Endothelial cell of umbilical vein (primary cell): Measurements from ENCODE around the gene EML4. TPM values are rescaled to one million over a fixed set of nuclear protein-coding genes. Genes with fewer than 3 reads are reported as not detected.

ENCODE experiments used
- BruUV-seq: library from RNA; stranded (reverse); fragments of 400-500 nt; replicated peaks from 2 replicates; lab custom pipeline; 2021; lab: Mats Ljungman, UMichigan
- CTCF ChIA-PET: fragments of 300-600, 350-600 bp; sonication (Branson Sonifier 250); formaldehyde crosslinking; loops from one replicate; lab custom pipeline; 2021; ENCODE audit warnings: antibody characterized with exemption, inconsistent platforms; lab: Charles Lee
- POLR2A ChIA-PET: fragments of 300-600, 350-600 bp; sonication (Branson Sonifier 250); formaldehyde crosslinking; loops from one replicate; lab custom pipeline; 2021; ENCODE audit warnings: antibody characterized with exemption, inconsistent platforms; lab: Charles Lee
- DNase-seq: peaks from one replicate; pipeline ENCODE4 v3.0.0-alpha.2; 2011; ENCODE audit warnings: low read depth, low spot score
- FAIRE-seq: peaks from 2 replicates; lab custom pipeline; 2011; peaks lifted over from hg19 to GRCh38; lab: Jason Lieb, UNC
- H2AFZ ChIP-seq: 2 replicates; pipeline ENCODE4 v1.6.0; 2012; ENCODE audit warnings: low read depth, low read length, control low read depth, inconsistent platforms
- H3K27ac ChIP-seq: 2 replicates; pipeline ENCODE4 v1.5.1; 2011; ENCODE audit warnings: low read depth, mild to moderate bottlenecking, control low read depth, low read length, moderate library complexity; ENCODE audit not compliant: insufficient read depth
- H3K27me3 ChIP-seq, 2 experiments: 2 replicates each; pipeline versions ENCODE4 v1.6.0 to v1.6.1; 2011; ENCODE audit warnings: low read length in 2 of 2, mixed read lengths in 1 of 2; ENCODE audit not compliant: control insufficient read depth in 2 of 2, insufficient read depth in 2 of 2
- H3K36me3 ChIP-seq, 2 experiments: 2 replicates in 1 of 2; 3 replicates in 1 of 2; pipeline ENCODE4 v1.5.1; 2011; ENCODE audit warnings: low read length in 2 of 2, mild to moderate bottlenecking in 1 of 2, moderate library complexity in 1 of 2; ENCODE audit not compliant: control insufficient read depth in 2 of 2, insufficient read depth in 2 of 2; ENCODE audit errors: extremely low read depth in 1 of 2
- H3K4me1 ChIP-seq: 3 replicates; pipeline ENCODE4 v1.5.1; 2011; ENCODE audit warnings: mild to moderate bottlenecking, low read length; ENCODE audit not compliant: control insufficient read depth, insufficient read depth; ENCODE audit errors: extremely low read depth
- H3K4me2 ChIP-seq: 2 replicates; pipeline ENCODE4 v1.6.1; 2011; ENCODE audit warnings: low read length, control low read depth, mixed read lengths; ENCODE audit not compliant: insufficient read depth
- H3K4me3 ChIP-seq, 3 experiments: fragments of 200-600 bp in 1 of 3; sonication (generic), shearing (Covaris generic) in 1 of 3; replicated peaks in 1 of 3; 2 replicates each; pipeline ENCODE4 v1.5.1; 2011 to 2016; ENCODE audit warnings: control low read depth in 3 of 3, low read length in 3 of 3, mild to moderate bottlenecking in 2 of 3, inconsistent platforms in 1 of 3, low read depth in 1 of 3, moderate library complexity in 1 of 3; ENCODE audit not compliant: insufficient read depth in 1 of 3
- H3K79me2 ChIP-seq: 2 replicates; pipeline ENCODE4 v1.6.0; 2012; ENCODE audit warnings: low read length, inconsistent platforms; ENCODE audit not compliant: control insufficient read depth, insufficient read depth
- H3K9ac ChIP-seq: replicated peaks from 2 replicates; pipeline ENCODE3; 2011; ENCODE audit warnings: low read length, control low read depth; ENCODE audit not compliant: insufficient read depth; ENCODE audit errors: extremely low read depth
- H3K9me1 ChIP-seq: replicated peaks from 3 replicates; pipeline ENCODE4 v1.6.0; 2011; ENCODE audit warnings: mild to moderate bottlenecking, low read length; ENCODE audit not compliant: control insufficient read depth, insufficient read depth; ENCODE audit errors: extremely low read depth
- H3K9me3 ChIP-seq: replicated peaks from 2 replicates; pipeline ENCODE4 v1.5.1; 2012; ENCODE audit warnings: low read length, inconsistent platforms; ENCODE audit not compliant: control insufficient read depth, insufficient read depth
- H4K20me1 ChIP-seq: replicated peaks from 2 replicates; pipeline ENCODE3; 2011; ENCODE audit warnings: mild to moderate bottlenecking, low read length; ENCODE audit not compliant: control insufficient read depth, insufficient read depth; ENCODE audit errors: extremely low read depth
- CTCF ChIP-seq, 2 donors: IDR thresholded peaks; 1 replicate in 1 of 2; 2 replicates in 1 of 2; pipeline ENCODE4 v1.5.1; 2011; ENCODE audit warnings: low read length in 2 of 2, mild to moderate bottlenecking in 2 of 2, moderate library complexity in 2 of 2, control low read depth in 1 of 2, inconsistent platforms in 1 of 2, low read depth in 1 of 2; ENCODE audit not compliant: insufficient read depth in 1 of 2; ENCODE audit errors: extremely low read depth in 1 of 2
- EZH2 ChIP-seq: IDR thresholded peaks from 2 replicates; pipeline ENCODE4 v1.6.1; 2012; ENCODE audit warnings: borderline replicate concordance, low read depth, mild to moderate bottlenecking, moderate library complexity, low read length, inconsistent platforms; ENCODE audit not compliant: severe bottlenecking
- FOS ChIP-seq: IDR thresholded peaks from 2 replicates; pipeline ENCODE4 v1.6.1; 2011; ENCODE audit warnings: mild to moderate bottlenecking, low read length, moderate library complexity, borderline replicate concordance; ENCODE audit not compliant: insufficient read depth
- GATA2 ChIP-seq: IDR thresholded peaks from 2 replicates; pipeline ENCODE4 v1.7.0; 2011; ENCODE audit warnings: low read depth, mild to moderate bottlenecking, moderate library complexity, mixed read lengths, low read length; ENCODE audit not compliant: insufficient read length, insufficient read depth
- JUN ChIP-seq: IDR thresholded peaks from 2 replicates; pipeline ENCODE4 v1.6.1; 2011; ENCODE audit warnings: borderline replicate concordance, low read depth; ENCODE audit not compliant: insufficient read length, insufficient read depth
- MAX ChIP-seq: IDR thresholded peaks from 2 replicates; pipeline ENCODE4 v1.6.1; 2011; ENCODE audit not compliant: insufficient read depth, insufficient read length
- MYC ChIP-seq: IDR thresholded peaks from one replicate; pipeline ENCODE4 v1.6.1; 2011; ENCODE audit warnings: mild to moderate bottlenecking, low read depth, low read length
- POLR2A ChIP-seq: IDR thresholded peaks from 2 replicates; pipeline ENCODE4 v1.6.1; 2012; ENCODE audit warnings: low read depth, mild to moderate bottlenecking, control low read depth, low read length
- POLR2AphosphoS5 ChIP-seq: IDR thresholded peaks from 2 replicates; pipeline ENCODE4 v1.6.1; 2012; ENCODE audit warnings: low read depth, mild to moderate bottlenecking, control low read depth, low read length, moderate library complexity; ENCODE audit not compliant: insufficient read depth
- dilution Hi-C: fragments of 300-500 bp; cut with MboI; formaldehyde crosslinking; loops from one replicate; pipeline ENCODE4 v1.15.0; 2019; ENCODE audit warnings: low sequenced_read_pairs; ENCODE audit not compliant: extremely low pct_ligation_motif_present
- intact Hi-C: fragments of 100-400 bp; cut with micrococcal nuclease; formaldehyde crosslinking; loops from one replicate; pipeline ENCODE4 v1.10.0; 2022
- polyA plus RNA-seq, 4 experiments: library from polyadenylated mRNA; depleted of rRNA in 3 of 4; stranded (reverse) in 3 of 4; unstranded in 1 of 4; fragments of >200 nt; gene quantifications; 2 replicates each; pipeline versions ENCODE4 v1.2.1 to v1.2.3, GENCODE V29; 2011 to 2012; ENCODE audit warnings: missing spikeins in 1 of 4
- total RNA-seq: library from RNA; stranded (reverse); gene quantifications from 2 replicates; pipeline ENCODE4 v1.2.3, GENCODE V29; 2021

EML4 gene
- total and polyA plus RNA-seq, 2 donors (not counting 3 experiments of a cell fraction or from before 2014, with no cell fraction given), result 13.3 to 32.0 TPM

GRCh38 chr2:42168459-42169099 lies 574 bp upstream of the EML4 start:
- POLR2A ChIA-PET, result interaction anchor here (0.6 kb wide), 1 partner anchor 47 kb away, joined by 6 read pairs; no protein-coding TSS in a partner anchor
- no TSS peak for BruUV-seq
- dilution Hi-C loops, result no loop called here

DNA sequence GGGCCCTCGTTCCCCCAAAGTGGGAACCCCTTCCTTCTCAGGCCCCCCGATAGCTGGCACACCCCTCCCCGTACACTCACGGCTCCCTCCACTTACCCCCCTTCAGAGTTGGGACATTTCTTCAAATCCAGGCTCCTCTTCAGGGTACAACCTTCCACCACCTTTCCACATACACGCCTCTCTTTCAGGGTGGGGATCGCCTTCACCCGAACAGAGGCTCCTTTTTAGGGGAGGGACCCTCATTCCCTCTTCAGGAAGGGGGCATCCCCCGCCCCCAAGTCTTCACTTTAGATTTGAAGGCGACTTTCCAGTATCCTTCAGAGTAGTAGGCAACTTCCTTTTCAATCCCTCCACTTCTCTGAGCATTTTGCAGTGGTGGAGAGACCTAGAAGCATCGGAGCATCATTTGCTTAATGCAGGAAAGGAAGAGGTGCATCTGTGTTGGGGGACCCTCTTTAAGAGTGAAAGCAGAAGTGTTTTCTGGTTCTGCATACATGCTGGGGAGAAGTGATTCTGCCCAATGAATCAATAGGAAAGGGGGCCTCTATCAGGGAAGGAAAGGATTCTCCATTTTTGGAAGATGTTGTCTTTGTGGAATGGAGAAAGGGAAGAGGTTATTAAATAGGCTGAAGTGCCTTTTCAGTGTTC lies 845 bp downstream of the EML4 start:
- Histone ChIP-seq H2AFZ (peak overlapping the region; percentile 97), H3K79me2 (peaks cover 13% of the 10 kb centered on the region), H4K20me1 (no peaks in the 10 kb centered on the region), H3K27ac (peak overlapping the region; percentile 78), H3K4me3 (peak overlapping the region; percentile 72 to 76 (median 75)), H3K4me2 (peak overlapping the region; percentile 82), H3K9ac (peak overlapping the region; percentile 94), H3K9me3 (no peaks in the 10 kb centered on the region), H3K36me3 (no peaks in the 10 kb centered on the region), H3K27me3 (peaks cover 2 to 4% of the 10 kb centered on the region in 2 experiments), H3K4me1 (peaks cover 7% of the 10 kb centered on the region), H3K9me1 (no peaks in the 10 kb centered on the region)
- TF ChIP-seq MAX, result no peak
- TF ChIP-seq JUN, result no peak
- no peak for TF ChIP-seq FOS
- no peak for TF ChIP-seq POLR2A
- TF ChIP-seq POLR2AphosphoS5, result no peak
- no peak for TF ChIP-seq MYC
- TF ChIP-seq EZH2, result no peak
- TF ChIP-seq CTCF (IDR thresholded peaks at IDR 0.05; ENCODE audit: extremely low read depth in 1 of 2, insufficient read depth in 1 of 2, low read depth in 1 of 2, low read length in 2 of 2), result no peak
- no peak for TF ChIP-seq GATA2
- FAIRE-seq (no peak), DNase-seq (no peak)
- ChIA-PET CTCF (interaction anchor here (1.3 kb wide), 2 partner anchors 12 to 158 kb away, joined by 4 read pairs; no protein-coding TSS in a partner anchor), POLR2A (no interaction called here)
- TSS peak; percentile 33 for BruUV-seq
- intact Hi-C loops (loop anchor here (2.0 to 5.0 kb wide), 4 partner anchors 27 to 191 kb away; partner anchors contain the start of gene COX7A2L), dilution Hi-C loops (no loop called here)

More at GRCh38 chr2:42168459-42169099, 574 bp upstream of the EML4 start:
- peak overlapping the region; percentile 11 for H3K4me2 ChIP-seq
- CTCF ChIA-PET, result interaction anchor here (1.3 to 1.9 kb wide), 2 partner anchors 26 to 160 kb away, joined by 4 to 7 read pairs; no protein-coding TSS in a partner anchor
- no peak for DNase-seq
- H4K20me1 ChIP-seq, result no peaks in the 10 kb centered on the region
- H3K79me2 ChIP-seq, result peaks cover 11% of the 10 kb centered on the region
- H3K27me3 ChIP-seq, result peaks cover 12 to 13% of the 10 kb centered on the region in 2 experiments
- TF ChIP-seq MYC, result no peak
- no peak for TF ChIP-seq JUN
- no peak for TF ChIP-seq GATA2
- TF ChIP-seq MAX, result no peak
- H2AFZ ChIP-seq, result peak overlapping the region; percentile 73
- intact Hi-C loops, result loop anchor here (2.0 to 5.0 kb wide), 4 partner anchors 26 to 192 kb away; partner anchors contain the start of gene COX7A2L
- H3K27ac ChIP-seq, result no peak overlapping the region
- no peak for FAIRE-seq
- no peaks in the 10 kb centered on the region for H3K36me3 ChIP-seq
- no peaks in the 10 kb centered on the region for H3K9me1 ChIP-seq
- no peaks in the 10 kb centered on the region for H3K9me3 ChIP-seq
- H3K9ac ChIP-seq, result no peak overlapping the region
- peaks cover 7% of the 10 kb centered on the region for H3K4me1 ChIP-seq
- H3K4me3 ChIP-seq, result no peak overlapping the region
